ENCODE results near the gene MRPL28. TPM values are rescaled to one million over a fixed set of nuclear protein-coding genes. Genes with fewer than 3 reads are reported as not detected.
A peak's percentile ranks its signal among the peaks of the same experiment; 100 is the strongest.
"Not testable (repeated sequence)": the region's sequence is repeated elsewhere in the genome, so short reads cannot be mapped to it uniquely, and the experiment has no call there.

The MRPL28 gene
- total RNA-seq (2021; ENCODE audit: unreplicated experiment) (61.4 TPM), Bru-seq, nascent RNA (percentile 48 among the genes with signal in this experiment), BruChase-seq, experiment 1, labeled RNA remaining after a 6-hour chase (percentile 78 among the genes with signal in this experiment), BruChase-seq, experiment 2, labeled RNA remaining after a 2-hour chase (percentile 60 among the genes with signal in this experiment)
- 68.8 and 76.4 TPM in 2 replicates for polyA plus RNA-seq (2012)
- long read RNA-seq, transcript MRPL28-201 (6 exons, 1,098 nt): major isoform, 21 of 57 reads
- long read RNA-seq, partial matches to known transcripts: 28 of 57 reads
- long read RNA-seq, other reads (novel, unspliced or antisense): 4 of 57 reads

GRCh38 chr16:370443-370842 is at the start of gene MRPL28:
Gene MRPL28 (minus strand): TSS chr16:370538. CDS start chr16:370218, 320 bp downstream.
- Histone ChIP-seq H2AFZ (ENCODE audit: low read depth, low read length, poor library complexity, severe bottlenecking) (no peak within 1 kb of the TSS), H3K9ac (ENCODE audit: low read length) (peak within 1 kb of the TSS; percentile 38), H4K20me1 (ENCODE audit: insufficient read depth) (no peaks in the 10 kb centered on the region)

GRCh38 chr16:415170-415498 is 44.8 kb upstream of the MRPL28 start:
- RAD21 ChIA-PET (ENCODE audit: low non-redundant PET in 1 of 2, low total read pairs in 2 of 2, uncharacterized antibody in 2 of 2, unreplicated experiment in 2 of 2); H3K9ac ChIP-seq (ENCODE audit: low read length); intact Hi-C loops (cut with micrococcal nuclease); H3K4me3 ChIP-seq (replicated peaks in 1 of 2; ENCODE audit: low read depth in 1 of 2, low read length in 2 of 2); DNase-seq (ENCODE audit: low read depth, low spot score); H3K36me3 ChIP-seq (ENCODE audit: control insufficient read depth in 1 of 2, insufficient read depth in 2 of 2, low read length in 2 of 2); H4K20me1 ChIP-seq (ENCODE audit: insufficient read depth); H3K27ac ChIP-seq (ENCODE audit: low read depth, low read length); H2AFZ ChIP-seq (ENCODE audit: low read depth, low read length, poor library complexity, severe bottlenecking); H3K9me3 ChIP-seq (ENCODE audit: control insufficient read depth in 1 of 2, insufficient read depth in 1 of 2, low read depth in 1 of 2, low read length in 2 of 2); H3K9me2 ChIP-seq (ENCODE audit: insufficient read depth); H3K4me1 ChIP-seq (ENCODE audit: control insufficient read depth in 1 of 2, insufficient read depth in 2 of 2, low read length in 2 of 2); CTCF ChIA-PET; H3K27me3 ChIP-seq (ENCODE audit: insufficient read depth, low read length); POLR2A ChIA-PET; H3K4me2 ChIP-seq (ENCODE audit: low read length); BruUV-seq (replicated peaks); H3K79me2 ChIP-seq (ENCODE audit: insufficient read depth, low read length); ATAC-seq: not testable (repeated sequence)

More at GRCh38 chr16:370443-370842, at the start of gene MRPL28:
- BruUV-seq (replicated peaks): no TSS peak
- ChIA-PET CTCF (interaction anchor here (0.6 to 1.2 kb wide), 3 partner anchors 9 to 347 kb away, joined by 3 to 4 read pairs (median 3); partner anchors contain the start of gene AXIN1), POLR2A (interaction anchor here (1.0 to 1.1 kb wide), 2 partner anchors 10 to 18 kb away, joined by 3 to 5 read pairs; no protein-coding TSS in a partner anchor), RAD21 (ENCODE audit: low non-redundant PET in 1 of 2, low total read pairs in 2 of 2, uncharacterized antibody in 2 of 2, unreplicated experiment in 2 of 2) (no interaction called here)
- TF ChIP-seq EGR1 (IDR thresholded peaks at IDR 0.05; ENCODE audit: low read depth): no peak
- TF ChIP-seq RAD21 (IDR thresholded peaks at IDR 0.05; ENCODE audit: low read depth): no peak
- TF ChIP-seq ZFX (IDR thresholded peaks at IDR 0.05): no peak
- TF ChIP-seq POLR2AphosphoS5 (IDR thresholded peaks at IDR 0.05; ENCODE audit: low read depth, low read length): peak; percentile 50
- TF ChIP-seq YY1 (IDR thresholded peaks at IDR 0.05; ENCODE audit: extremely low read depth, insufficient replicate concordance, low read depth, low read length): peak; percentile 57
- TF ChIP-seq ELF1 (IDR thresholded peaks at IDR 0.05; ENCODE audit: borderline replicate concordance, low read depth): no peak; the same call in 1 of the 2 replicates
- TF ChIP-seq SP1 (IDR thresholded peaks at IDR 0.05; ENCODE audit: low read depth): peak; percentile 89
- Histone ChIP-seq H3K27me3 (ENCODE audit: insufficient read depth, low read length) (no peaks in the 10 kb centered on the region), H3K4me2 (ENCODE audit: low read length) (peak within 1 kb of the TSS; percentile 62), H3K9me3 (ENCODE audit: control insufficient read depth in 1 of 2, insufficient read depth in 1 of 2, low read depth in 1 of 2, low read length in 2 of 2) (no peaks in the 10 kb centered on the region), H3K9me2 (ENCODE audit: insufficient read depth) (no peaks in the 10 kb centered on the region), H3K27ac (ENCODE audit: low read depth, low read length) (peak within 1 kb of the TSS; percentile 63), H3K4me1 (ENCODE audit: control insufficient read depth in 1 of 2, insufficient read depth in 2 of 2, low read length in 2 of 2) (peaks cover 3 to 13% of the 10 kb centered on the region in 2 experiments; a peak in 3 of 4 replicates), H3K79me2 (ENCODE audit: insufficient read depth, low read length) (no peaks in the 10 kb centered on the region), H3K36me3 (ENCODE audit: control insufficient read depth in 1 of 2, insufficient read depth in 2 of 2, low read length in 2 of 2) (0 out of 4 replicates have a peak, but pooled peaks cover 0 to 3% of the 10 kb centered on the region in 2 experiments), H3K4me3 (replicated peaks in 1 of 2; ENCODE audit: low read depth in 1 of 2, low read length in 2 of 2) (peak within 1 kb of the TSS; percentile 35 to 46)
- ATAC-seq (peak; percentile 92), DNase-seq (ENCODE audit: low read depth, low spot score) (peak; percentile 72)
- intact Hi-C loops (cut with micrococcal nuclease): no loop called here

Measured in HCT116 (cell line).